Umbilical cord (tissue), 2 donors: ENCODE data around the gene VN1R2. TPM values are rescaled to one million over a fixed set of nuclear protein-coding genes. Genes with fewer than 3 reads are reported as not detected.
A peak's percentile ranks its signal among the peaks of the same experiment; 100 is the strongest.
"Not testable (repeated sequence)": the region's sequence is repeated elsewhere in the genome, so short reads cannot be mapped to it uniquely, and the experiment has no call there.

Experiments
- DNase-seq: peaks from one replicate; pipeline ENCODE4 v3.0.0-alpha.2; 2015; ENCODE audit warnings: low spot score
- total RNA-seq: library from RNA; depleted of rRNA; stranded (reverse); fragments of >200 nt; gene quantifications from one replicate; pipeline ENCODE4 v1.2.3, GENCODE V29; 2014; ENCODE audit warnings: low replicate concordance; ENCODE audit not compliant: insufficient read depth

VN1R2 gene
- total RNA-seq: 1.9 TPM

DNA sequence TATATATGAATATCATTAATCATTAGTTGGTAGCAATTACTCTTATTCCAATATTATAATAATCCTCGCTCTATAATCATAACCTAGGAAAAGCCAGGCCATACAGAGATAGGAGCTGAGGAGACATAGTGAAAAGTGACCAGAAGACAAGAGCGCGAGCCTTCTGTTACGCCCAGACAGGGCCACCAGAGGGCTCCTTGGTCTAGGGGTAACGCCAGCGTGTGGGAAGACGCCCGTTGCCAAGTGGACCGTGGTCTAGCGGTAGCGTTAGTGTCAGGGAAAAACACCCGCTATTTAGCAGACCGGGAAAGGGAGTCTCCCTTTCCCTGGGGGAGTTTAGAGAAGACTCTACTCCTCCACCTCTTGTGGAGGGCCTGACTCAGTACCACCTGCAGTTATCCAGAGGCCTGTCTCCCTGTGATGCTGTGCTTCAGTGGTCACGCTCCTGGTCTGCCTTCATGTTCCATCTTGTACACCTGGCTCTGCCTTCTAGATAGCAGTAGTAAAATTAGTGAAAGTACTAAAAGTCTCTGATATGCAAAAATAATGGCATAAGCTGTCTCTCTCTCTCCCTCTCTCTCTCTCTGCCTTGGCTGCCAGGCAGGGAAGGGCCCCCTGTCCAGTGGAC is at the start of gene VN1R2:
Gene VN1R2, plus strand, starts transcription at position 578 of the 628 bp plus-strand sequence. CDS start 84 bp downstream, outside the sequence.
- not testable (repeated sequence) for DNase-seq

- not testable (repeated sequence) for DNase-seq
These were observed 46.5 kb upstream of the VN1R2 start for GRCh38 chr19:53211554-53211953.

GRCh38 chr19:53212703-53213320 is 45.3 kb upstream of the VN1R2 start:
- no peak for DNase-seq

GRCh38 chr19:53222716-53223115 is 35.4 kb upstream of the VN1R2 start:
- not testable (repeated sequence) for DNase-seq

DNA sequence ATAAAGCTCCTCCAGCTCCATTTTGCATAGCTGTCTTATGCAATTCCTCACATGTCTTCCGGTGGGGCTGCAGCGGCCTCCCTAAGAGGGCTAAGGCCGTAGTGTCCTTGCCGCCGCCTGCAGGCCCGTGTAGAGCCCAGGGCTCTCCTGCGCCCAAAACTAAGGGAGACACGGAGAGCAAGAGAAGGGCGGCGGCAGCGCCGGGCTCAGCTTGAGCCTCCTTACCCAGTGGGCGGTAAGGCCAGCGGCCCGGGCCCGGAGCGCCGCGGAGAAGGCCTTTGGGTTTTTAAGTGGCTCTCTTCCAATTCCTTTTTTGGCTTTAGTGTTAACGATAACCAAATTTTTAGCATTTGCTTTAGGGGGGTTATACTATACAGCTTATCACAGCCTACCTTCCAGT is 33.5 kb upstream of the VN1R2 start:
- no peak for DNase-seq

GRCh38 chr19:53237114-53237777 is 20.8 kb upstream of the VN1R2 start:
- no peak for DNase-seq

GRCh38 chr19:53246498-53246897 is 11.6 kb upstream of the VN1R2 start:
- no peak for DNase-seq

DNA sequence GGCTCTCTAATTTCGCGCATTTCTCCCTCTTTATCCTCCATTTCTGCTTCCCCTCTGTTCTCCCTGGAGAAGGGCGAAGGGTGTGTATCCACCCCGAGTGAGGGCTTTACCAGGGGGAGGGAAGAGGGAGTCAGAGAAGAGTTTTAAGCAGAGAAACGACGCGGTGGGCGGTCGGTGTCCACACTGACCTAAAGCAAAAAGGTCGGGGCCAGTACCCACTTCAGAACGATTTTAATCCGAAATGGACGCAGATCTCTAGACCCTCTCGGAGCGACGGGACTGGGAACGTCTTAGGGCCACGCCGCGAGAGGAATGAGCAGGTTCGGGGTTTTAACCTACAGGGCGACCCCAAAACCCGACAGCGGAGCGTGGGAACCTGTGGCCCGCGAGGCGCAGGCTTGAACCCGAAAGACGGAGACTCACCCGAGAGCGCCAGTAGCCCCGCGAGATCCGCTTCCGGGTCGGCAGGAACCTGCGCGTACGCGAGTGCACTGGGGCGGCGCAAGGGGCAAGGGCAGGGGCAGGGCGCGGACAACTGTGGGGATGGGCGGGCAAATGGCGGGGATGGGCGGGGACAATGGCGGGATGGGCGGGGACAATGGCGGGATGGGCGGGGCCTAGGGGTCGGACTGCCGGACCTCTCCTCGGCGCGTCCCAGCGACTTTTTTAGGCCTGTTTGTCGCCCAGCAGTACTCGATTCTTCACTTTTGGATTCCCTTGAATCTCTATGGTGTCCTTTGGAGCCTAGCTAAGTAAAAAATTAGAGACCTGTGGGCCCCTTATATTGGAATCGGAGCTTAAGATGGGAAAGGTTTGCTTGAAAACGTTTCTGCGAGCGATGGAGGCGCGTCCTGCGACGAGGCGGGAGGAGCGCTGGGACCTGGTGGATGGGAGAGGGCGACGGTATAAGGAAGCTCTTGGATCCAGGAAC is 3.4 kb upstream of the VN1R2 start, which contains the start of gene ZNF677:
Gene ZNF677, minus strand, starts transcription at position 463 of the 931 bp plus-strand sequence. CDS start 3,323 bp downstream, outside the sequence.
- DNase-seq: peak; percentile 92

DNA sequence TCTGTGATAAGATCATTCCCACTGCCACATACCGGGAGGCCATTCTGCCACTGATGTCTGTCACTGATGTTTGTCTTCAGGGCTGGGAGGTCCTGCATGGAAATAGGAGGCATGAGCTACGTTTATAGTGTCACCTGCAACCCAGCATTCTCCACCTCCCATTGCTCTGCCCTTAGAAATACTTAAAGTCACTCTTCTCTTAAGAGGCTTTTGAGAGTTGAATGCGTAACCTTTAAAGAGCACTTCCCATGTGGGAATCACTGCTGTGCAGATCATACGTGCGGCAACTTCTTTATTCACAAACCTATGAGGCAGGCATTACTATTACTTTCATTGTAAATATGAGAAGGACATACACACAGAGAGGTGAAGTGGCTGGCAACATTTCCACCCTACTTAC is 9.5 kb downstream of the VN1R2 start, which contains the start of gene VN1R4:
Gene VN1R4, minus strand, starts transcription at position 101 of the 400 bp plus-strand sequence. Its CDS starts 58 bp downstream, at position 43.
- DNase-seq: not testable (repeated sequence)

GRCh38 chr19:53269861-53270260 is 11.8 kb downstream of the VN1R2 start:
- DNase-seq: not testable (repeated sequence)

GRCh38 chr19:53272044-53272443 is 14.0 kb downstream of the VN1R2 start:
- DNase-seq: no peak

GRCh38 chr19:53275480-53275879 is 17.4 kb downstream of the VN1R2 start:
- DNase-seq: no peak

DNA sequence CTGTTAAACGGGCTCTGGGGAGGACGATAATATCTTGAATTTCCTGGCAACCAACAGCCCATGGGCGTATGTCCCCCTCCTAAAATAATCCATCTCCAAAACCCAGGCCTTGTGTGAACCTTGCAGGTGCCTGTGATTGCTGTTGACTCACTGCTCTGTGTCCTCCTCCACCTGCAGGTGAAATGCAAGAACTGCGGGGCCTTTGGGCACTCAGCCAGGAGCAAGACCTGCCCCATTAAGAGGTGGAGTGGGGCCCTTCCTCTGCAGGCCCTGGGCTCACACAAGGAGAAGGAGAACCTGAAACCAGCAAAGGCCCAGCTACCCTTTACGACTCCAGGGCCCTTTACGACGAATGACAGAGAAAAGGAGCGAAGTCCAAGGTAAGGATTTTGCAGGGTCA is 23.9 kb downstream of the VN1R2 start:
- DNase-seq: not testable (repeated sequence)

- no peak for DNase-seq
These were observed 27.0 kb downstream of the VN1R2 start for GRCh38 chr19:53285087-53285486.

DNA sequence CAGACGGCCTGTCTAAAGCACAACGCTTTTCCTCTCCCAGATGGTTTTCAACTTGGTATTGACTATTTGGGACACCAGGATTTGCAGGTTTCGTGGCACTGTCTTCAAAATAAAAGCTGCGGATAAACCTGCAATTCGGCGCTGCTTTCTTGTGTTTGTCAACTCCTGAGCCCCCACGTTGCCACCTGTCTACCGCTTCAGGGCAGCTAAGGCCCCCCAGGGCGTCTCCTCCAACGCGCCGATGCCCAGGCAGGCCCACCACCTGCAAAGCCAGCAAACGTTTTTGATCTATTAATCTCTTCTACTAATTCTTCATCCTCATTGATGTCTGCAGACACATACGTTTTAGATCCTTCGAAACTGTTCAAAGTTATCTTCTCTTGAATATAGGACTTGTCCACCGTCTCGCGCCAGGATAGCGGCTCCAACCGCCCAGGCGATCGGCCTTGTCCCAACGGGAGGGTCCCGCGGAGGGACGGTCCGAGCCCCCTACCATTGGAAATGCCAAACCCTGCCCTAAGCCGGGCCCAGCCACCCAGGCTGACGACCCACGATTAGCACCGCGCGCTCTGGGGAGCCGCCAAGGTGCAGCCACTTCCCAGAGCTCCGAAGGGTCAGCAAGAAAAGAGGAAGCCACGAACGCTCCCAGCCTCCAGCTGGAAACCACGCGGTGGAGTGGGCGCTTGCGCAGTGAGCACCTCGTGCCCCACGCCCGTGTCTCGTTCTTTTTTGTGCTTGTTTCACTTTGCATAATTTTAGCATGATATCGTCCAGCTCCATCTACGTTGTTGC is 32.9 kb downstream of the VN1R2 start:
- DNase-seq: no peak

- DNase-seq: no peak
These were observed 36.8 kb downstream of the VN1R2 start for GRCh38 chr19:53294786-53295441.

DNA sequence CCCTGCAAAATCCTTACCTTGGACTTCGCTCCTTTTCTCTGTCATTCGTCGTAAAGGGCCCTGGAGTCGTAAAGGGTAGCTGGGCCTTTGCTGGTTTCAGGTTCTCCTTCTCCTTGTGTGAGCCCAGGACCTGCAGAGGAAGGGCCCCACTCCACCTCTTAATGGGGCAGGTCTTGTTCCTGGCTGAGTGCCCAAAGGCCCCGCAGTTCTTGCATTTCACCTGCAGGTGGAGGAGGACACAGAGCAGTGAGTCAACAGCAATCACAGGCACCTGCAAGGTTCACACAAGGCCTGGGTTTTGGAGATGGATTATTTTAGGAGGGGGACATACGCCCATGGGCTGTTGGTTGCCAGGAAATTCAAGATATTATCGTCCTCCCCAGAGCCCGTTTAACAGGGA is 43.2 kb downstream of the VN1R2 start:
- not testable (repeated sequence) for DNase-seq

- peak; percentile 15 for DNase-seq
These were observed 50.3 kb downstream of the VN1R2 start for GRCh38 chr19:53308339-53308811.
